Measurements from ENCODE around the gene AAK1.
A peak's percentile ranks its signal among the peaks of the same experiment; 100 is the strongest.

AAK1 gene

DNA sequence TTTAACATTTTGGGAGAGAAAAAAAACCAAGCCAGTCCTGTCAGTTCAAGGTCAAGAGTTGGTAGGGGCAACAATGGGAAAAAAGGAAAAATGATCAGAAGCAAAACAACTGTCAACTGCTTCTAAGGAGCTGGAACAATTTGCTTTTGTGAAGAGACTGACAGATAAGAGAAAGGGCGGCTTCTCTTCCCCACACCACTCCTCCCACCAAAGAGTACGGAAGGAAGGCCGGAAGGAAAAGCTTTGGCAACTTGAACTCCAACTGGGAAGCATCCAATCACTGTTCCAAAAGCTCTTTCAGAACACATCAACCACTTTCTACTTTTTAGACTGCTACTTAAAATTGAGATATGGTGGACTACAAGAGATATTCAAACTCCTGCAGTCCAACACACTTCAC, 148.5 kb downstream of the AAK1 start:
- TF ChIP-seq, protein P1, sequence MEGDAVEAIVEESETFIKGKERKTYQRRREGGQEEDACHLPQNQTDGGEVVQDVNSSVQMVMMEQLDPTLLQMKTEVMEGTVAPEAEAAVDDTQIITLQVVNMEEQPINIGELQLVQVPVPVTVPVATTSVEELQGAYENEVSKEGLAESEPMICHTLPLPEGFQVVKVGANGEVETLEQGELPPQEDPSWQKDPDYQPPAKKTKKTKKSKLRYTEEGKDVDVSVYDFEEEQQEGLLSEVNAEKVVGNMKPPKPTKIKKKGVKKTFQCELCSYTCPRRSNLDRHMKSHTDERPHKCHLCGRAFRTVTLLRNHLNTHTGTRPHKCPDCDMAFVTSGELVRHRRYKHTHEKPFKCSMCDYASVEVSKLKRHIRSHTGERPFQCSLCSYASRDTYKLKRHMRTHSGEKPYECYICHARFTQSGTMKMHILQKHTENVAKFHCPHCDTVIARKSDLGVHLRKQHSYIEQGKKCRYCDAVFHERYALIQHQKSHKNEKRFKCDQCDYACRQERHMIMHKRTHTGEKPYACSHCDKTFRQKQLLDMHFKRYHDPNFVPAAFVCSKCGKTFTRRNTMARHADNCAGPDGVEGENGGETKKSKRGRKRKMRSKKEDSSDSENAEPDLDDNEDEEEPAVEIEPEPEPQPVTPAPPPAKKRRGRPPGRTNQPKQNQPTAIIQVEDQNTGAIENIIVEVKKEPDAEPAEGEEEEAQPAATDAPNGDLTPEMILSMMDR (IDR thresholded peaks at IDR 0.05; ENCODE audit: control insufficient read depth, extremely low read depth, insufficient read depth), result no peak
- no peak for DNase-seq (ENCODE audit: low read depth)
- no peak overlapping the region for H3K4me3 ChIP-seq (ENCODE audit: low read depth, low read length)

DNA sequence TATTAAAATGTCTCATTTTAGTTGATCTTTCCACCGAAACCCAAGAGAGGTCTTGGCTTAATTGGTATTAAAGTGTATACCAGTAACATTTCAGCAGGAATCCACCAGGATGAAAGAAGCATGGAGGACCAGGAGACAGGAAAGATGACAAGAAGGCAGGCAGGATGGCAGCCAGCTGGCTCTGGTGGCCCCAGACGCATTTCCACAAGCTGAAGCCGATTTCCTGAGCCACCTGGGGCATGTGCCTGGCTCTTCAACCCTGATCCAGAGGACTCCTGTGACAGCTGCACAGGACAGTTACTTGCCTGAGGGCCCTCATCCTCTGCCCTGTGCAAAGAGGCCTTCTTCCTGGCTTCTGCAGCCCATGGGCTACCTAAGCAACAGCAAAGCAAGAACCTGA, 149.4 kb downstream of the AAK1 start:
- DNase-seq (ENCODE audit: low read depth), result no peak
- no peak overlapping the region for H3K4me3 ChIP-seq (ENCODE audit: low read depth, low read length)
- TF ChIP-seq, protein P1 (IDR thresholded peaks at IDR 0.05; ENCODE audit: control insufficient read depth, extremely low read depth, insufficient read depth), result no peak

DNA sequence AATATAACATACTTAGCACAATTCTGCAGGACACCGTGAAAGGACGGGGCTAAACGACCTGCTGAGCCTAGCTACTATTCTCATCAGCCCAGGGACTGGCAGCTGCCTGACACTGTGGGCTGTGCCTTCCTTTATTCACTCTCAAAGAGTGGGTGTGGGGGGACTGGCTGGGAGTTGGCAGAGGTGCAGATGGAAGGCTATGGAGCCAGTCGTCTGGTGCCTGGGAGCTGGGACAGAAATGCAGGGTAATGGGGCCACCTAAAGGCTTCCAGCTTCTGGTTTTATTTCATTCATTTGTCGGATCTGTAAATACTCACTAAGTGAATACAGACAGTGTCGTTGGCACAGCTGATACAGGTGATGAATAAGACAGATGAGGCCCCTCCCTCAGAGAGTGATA, 150.3 kb downstream of the AAK1 start:
- no peak for DNase-seq (ENCODE audit: low read depth)
- TF ChIP-seq, protein P1 (IDR thresholded peaks at IDR 0.05; ENCODE audit: control insufficient read depth, extremely low read depth, insufficient read depth), result no peak

DNA sequence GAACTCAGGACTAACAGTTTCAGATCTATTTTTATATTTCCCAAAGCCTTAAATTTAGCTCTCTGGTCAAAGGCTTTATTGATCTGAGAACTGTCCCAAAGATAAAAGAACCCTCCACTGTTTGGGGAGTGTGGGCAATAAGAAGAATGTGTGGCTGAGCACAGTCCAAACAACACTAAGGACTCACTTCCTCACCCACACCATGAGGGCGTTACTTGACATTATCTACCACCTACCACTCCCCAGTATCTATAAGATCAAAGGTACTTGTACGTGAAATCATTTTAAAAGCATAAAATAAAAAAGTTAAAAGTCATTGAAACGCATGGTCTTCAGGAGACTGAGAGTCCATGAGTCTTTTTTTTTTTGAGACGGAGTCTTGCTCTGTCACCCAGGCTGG, 151.7 kb downstream of the AAK1 start:
- TF ChIP-seq, protein P1 (IDR thresholded peaks at IDR 0.05; ENCODE audit: control insufficient read depth, extremely low read depth, insufficient read depth), result no peak
- no peak overlapping the region for H3K4me3 ChIP-seq (ENCODE audit: low read depth, low read length)
- no peak for DNase-seq (ENCODE audit: low read depth)

More for the DNA sequence above, 150.3 kb downstream of the AAK1 start:
- H3K4me3 ChIP-seq (ENCODE audit: low read depth, low read length), result no peak overlapping the region

DNA sequence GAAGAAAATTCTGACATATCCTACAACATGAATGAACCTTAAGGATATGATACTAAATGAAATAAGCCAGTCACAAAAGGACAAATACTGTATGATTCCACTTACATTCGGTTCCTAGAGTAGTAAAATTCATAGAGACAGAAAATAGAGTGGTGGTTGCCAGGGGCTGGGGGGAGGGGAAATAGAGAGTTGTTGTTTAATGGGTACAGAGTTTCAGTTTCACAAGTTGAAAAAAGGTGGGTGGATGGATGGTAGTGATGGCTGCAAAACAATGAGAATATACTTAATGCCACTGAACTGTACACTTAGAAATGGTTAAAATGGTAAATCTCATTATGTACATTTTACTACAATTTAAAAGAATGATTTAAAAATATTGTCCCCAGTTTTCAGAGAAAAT, 153.1 kb downstream of the AAK1 start:
- TF ChIP-seq, protein P1 (IDR thresholded peaks at IDR 0.05; ENCODE audit: control insufficient read depth, extremely low read depth, insufficient read depth), result no peak
- no peak for DNase-seq (ENCODE audit: low read depth)

DNA sequence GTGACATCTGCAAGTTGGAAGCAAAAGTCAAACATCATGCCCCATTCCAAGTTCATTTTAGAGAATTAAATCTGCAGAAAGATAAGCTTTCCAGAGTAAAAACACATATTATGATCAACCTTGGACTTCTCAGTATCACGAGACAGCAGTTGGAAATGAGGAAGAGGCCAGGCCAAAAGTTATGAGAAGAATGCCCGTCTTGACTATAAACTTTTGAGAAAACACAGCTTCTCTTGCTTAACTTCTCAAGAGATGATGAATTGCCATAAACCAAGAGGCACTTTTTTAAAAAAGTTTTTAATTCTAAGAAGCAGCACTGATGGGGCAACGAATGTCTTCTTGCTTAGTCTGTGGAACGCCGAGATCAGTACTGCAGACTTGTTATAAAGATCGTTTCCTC, 153.7 kb downstream of the AAK1 start:
- TF ChIP-seq, protein P1 (IDR thresholded peaks at IDR 0.05; ENCODE audit: control insufficient read depth, extremely low read depth, insufficient read depth), result no peak
- no peak overlapping the region for H3K4me3 ChIP-seq (ENCODE audit: low read depth, low read length)
- no peak for DNase-seq (ENCODE audit: low read depth)

More for the DNA sequence above, 153.1 kb downstream of the AAK1 start:
- no peak overlapping the region for H3K4me3 ChIP-seq (ENCODE audit: low read depth, low read length)

DNA sequence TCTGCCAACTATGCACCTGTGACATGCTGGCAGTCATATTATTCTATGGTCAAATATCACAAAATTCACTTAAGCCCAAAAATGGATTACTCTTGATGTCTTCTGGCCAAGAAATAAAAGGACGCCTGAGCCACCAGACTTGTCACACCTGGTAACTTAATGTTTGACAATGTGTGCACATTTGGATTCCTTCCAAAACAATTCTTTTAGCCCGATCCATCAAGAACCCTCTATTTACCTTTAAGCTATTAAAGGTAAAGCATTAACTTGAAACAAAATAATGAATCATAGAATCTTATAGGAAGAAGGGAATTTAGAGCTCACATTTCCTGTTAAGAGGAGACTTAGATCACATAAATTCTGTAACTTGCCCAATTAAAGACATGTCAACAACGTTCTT, 159.8 kb downstream of the AAK1 start:
- TF ChIP-seq, protein P1 (IDR thresholded peaks at IDR 0.05; ENCODE audit: control insufficient read depth, extremely low read depth, insufficient read depth), result no peak
- DNase-seq (ENCODE audit: low read depth), result peak; percentile 94

More for the DNA sequence above, 159.8 kb downstream of the AAK1 start:
- no peak overlapping the region for H3K4me3 ChIP-seq (ENCODE audit: low read depth, low read length)
